GM12874 (cell line): ENCODE data around the gene GADD45B.

Source experiments
- CTCF ChIP-seq: IDR thresholded peaks from 2 replicates; pipeline ENCODE4 v1.5.1; 2011; ENCODE audit warnings: low read depth, mild to moderate bottlenecking, control low read depth, low read length, moderate library complexity; ENCODE audit not compliant: insufficient read depth

GADD45B gene

GRCh38 chr19:2484178-2484937 lies 8.4 kb downstream of the GADD45B start:
- TF ChIP-seq CTCF: no peak

- TF ChIP-seq CTCF: no peak
Measured at GRCh38 chr19:2485428-2485827, 9.5 kb downstream of the GADD45B start.

- TF ChIP-seq CTCF: no peak
Measured at GRCh38 chr19:2487090-2487489, 11.2 kb downstream of the GADD45B start.

- TF ChIP-seq CTCF: no peak
Measured at GRCh38 chr19:2487842-2488241, 11.9 kb downstream of the GADD45B start.

GRCh38 chr19:2488405-2488941 lies 12.5 kb downstream of the GADD45B start:
- no peak for TF ChIP-seq CTCF

- TF ChIP-seq CTCF: no peak
Measured at GRCh38 chr19:2488942-2489731, 13.2 kb downstream of the GADD45B start.

GRCh38 chr19:2490659-2491058 lies 14.7 kb downstream of the GADD45B start:
- TF ChIP-seq CTCF: no peak
